Measurements from ENCODE around the gene KRTAP5-10. TPM values are rescaled to one million over a fixed set of nuclear protein-coding genes. Genes with fewer than 3 reads are reported as not detected.
"Not testable (repeated sequence)": the region's sequence is repeated elsewhere in the genome, so short reads cannot be mapped to it uniquely, and the experiment has no call there.

KRTAP5-10 gene
- total RNA-seq, 1 experiment from 2014 or later = not detected

- no peak overlapping the region for H3K4me3 Mint-ChIP-seq
- H3K27me3 Mint-ChIP-seq (ENCODE audit: low read depth) = peaks cover 18% of the 10 kb centered on the region
- ChIA-PET CTCF (interaction anchor here (1.0 kb wide), 1 partner anchor 37 kb away, joined by 4 read pairs; no protein-coding TSS in a partner anchor), POLR2A (no interaction called here)
- 0 out of 2 replicates have a peak, but pooled peaks cover 3% of the 10 kb centered on the region for H3K4me1 Mint-ChIP-seq
- no peak for TF ChIP-seq CREM (CRISPR knock-in tag; IDR thresholded peaks at IDR 0.05)
- no peak for TF ChIP-seq ZMAT4 (CRISPR knock-in tag; IDR thresholded peaks at IDR 0.05)
- TF ChIP-seq ARID4B (CRISPR knock-in tag; IDR thresholded peaks at IDR 0.05; ENCODE audit: borderline replicate concordance) = no peak
- TF ChIP-seq SOX15 (CRISPR knock-in tag; IDR thresholded peaks at IDR 0.05) = no peak
- TF ChIP-seq E2F1 (CRISPR knock-in tag; IDR thresholded peaks at IDR 0.05) = no peak
- no peak for TF ChIP-seq MYBL2 (CRISPR knock-in tag; IDR thresholded peaks at IDR 0.05)
- TF ChIP-seq FOXJ3 (CRISPR knock-in tag; IDR thresholded peaks at IDR 0.05; ENCODE audit: borderline replicate concordance) = no peak
- TF ChIP-seq ZNF232 (CRISPR knock-in tag; IDR thresholded peaks at IDR 0.05) = no peak
- no peak for TF ChIP-seq ZNF416 (CRISPR knock-in tag; IDR thresholded peaks at IDR 0.05)
- no peak for TF ChIP-seq ATF3 (CRISPR knock-in tag; conservative IDR thresholded peaks at IDR 0.05)
- TF ChIP-seq NFATC4 (CRISPR knock-in tag; IDR thresholded peaks at IDR 0.05) = no peak
- TF ChIP-seq AR (CRISPR knock-in tag; IDR thresholded peaks at IDR 0.05) = no peak
- no peak for TF ChIP-seq FOXP4 (CRISPR knock-in tag; IDR thresholded peaks at IDR 0.05)
- TF ChIP-seq ZNF263 (CRISPR knock-in tag; IDR thresholded peaks at IDR 0.05; ENCODE audit: low read depth) = no peak
- no peak for TF ChIP-seq GRHL2 (CRISPR knock-in tag; IDR thresholded peaks at IDR 0.05; ENCODE audit: insufficient replicate concordance, severe bottlenecking)
- no peak for TF ChIP-seq ZNF281 (CRISPR knock-in tag; IDR thresholded peaks at IDR 0.05)
- no peak for TF ChIP-seq NR3C1 (CRISPR knock-in tag; conservative IDR thresholded peaks at IDR 0.05; ENCODE audit: low read depth)
- TF ChIP-seq PRRX2 (CRISPR knock-in tag; IDR thresholded peaks at IDR 0.05) = no peak
- no peak for TF ChIP-seq ZNF396 (CRISPR knock-in tag; IDR thresholded peaks at IDR 0.05; ENCODE audit: borderline replicate concordance)
- ATAC-seq = no peak
- peaks cover 21% of the 10 kb centered on the region for H3K9me3 Mint-ChIP-seq
- H3K36me3 Mint-ChIP-seq = no peaks in the 10 kb centered on the region; the same call in 1 of the 2 replicates
- no peak overlapping the region for H3K27ac Mint-ChIP-seq
- no peak for DNase-seq (ENCODE audit: low spot score)
Observed at GRCh38 chr11:71525938-71526495, 39.3 kb upstream of the KRTAP5-10 start.

GRCh38 chr11:71526796-71527575, 38.4 kb upstream of the KRTAP5-10 start, which contains the start of gene KRTAP5-7:
TSS of gene KRTAP5-7 (plus strand) at chr11:71527267. CDS start at chr11:71527301, 34 bp downstream.
- H3K27ac Mint-ChIP-seq; H3K4me1 Mint-ChIP-seq; DNase-seq (ENCODE audit: low spot score); ATAC-seq; H3K36me3 Mint-ChIP-seq; H3K4me3 Mint-ChIP-seq: not testable (repeated sequence)
- ChIA-PET POLR2A (interaction anchor here (0.6 to 0.7 kb wide), 2 partner anchors 9 to 1611 kb away, joined by 4 to 5 read pairs; no protein-coding TSS in a partner anchor), CTCF (interaction anchor here (1.0 to 1.9 kb wide), 3 partner anchors 36 to 74 kb away, joined by 3 to 6 read pairs (median 5); partner anchors contain the start of gene NADSYN1)
- Mint-ChIP-seq H3K27me3 (ENCODE audit: low read depth) (peaks cover 20% of the 10 kb centered on the region), H3K9me3 (peaks cover 13% of the 10 kb centered on the region)

All from WTC11 (cell line).